GM18526 (cell line): ENCODE measurements around the gene C12orf57.
A peak's percentile ranks its signal among the peaks of the same experiment; 100 is the strongest.

ENCODE experiments used
- POLR2A ChIP-seq: IDR thresholded peaks from 3 replicates; pipeline ENCODE4 v1.6.1; 2011; ENCODE audit not compliant: insufficient read length; ENCODE audit errors: extremely low read depth

C12orf57 gene, protein sequence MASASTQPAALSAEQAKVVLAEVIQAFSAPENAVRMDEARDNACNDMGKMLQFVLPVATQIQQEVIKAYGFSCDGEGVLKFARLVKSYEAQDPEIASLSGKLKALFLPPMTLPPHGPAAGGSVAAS

DNA sequence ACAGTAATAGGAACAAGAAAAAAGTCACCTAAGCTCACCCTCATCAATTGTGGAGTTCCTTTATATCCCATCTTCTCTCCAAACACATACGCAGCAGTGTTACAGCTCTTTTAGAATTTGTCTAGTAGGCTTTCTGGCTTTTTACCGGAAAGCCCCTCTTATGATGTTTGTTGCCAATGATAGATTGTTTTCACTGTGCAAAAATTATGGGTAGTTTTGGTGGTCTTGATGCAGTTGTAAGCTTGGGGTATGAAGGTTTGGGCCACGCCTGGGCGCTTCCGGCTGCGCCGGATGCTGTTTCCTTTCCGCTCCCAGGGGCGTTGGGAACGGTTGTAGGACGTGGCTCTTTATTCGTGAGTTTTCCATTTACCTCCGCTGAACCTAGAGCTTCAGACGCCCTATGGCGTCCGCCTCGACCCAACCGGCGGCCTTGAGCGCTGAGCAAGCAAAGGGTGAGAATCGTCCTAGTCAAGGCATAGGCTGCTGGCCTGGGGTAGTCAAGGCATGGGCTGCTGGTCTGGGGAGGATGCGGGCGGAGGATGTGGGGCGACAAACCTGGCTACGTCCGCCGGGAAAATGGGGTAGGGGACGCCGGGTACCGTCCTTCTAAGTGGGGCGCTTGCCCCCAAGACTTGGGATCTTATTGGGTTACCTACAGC is at the start of gene C12orf57, which contains the start of gene RNU7-1:
TSS of gene C12orf57 (plus strand) at position 301 of the 659 bp plus-strand sequence. CDS start at position 401, 100 bp downstream.
TSS of gene RNU7-1 (plus strand) at position 95 of the 659 bp plus-strand sequence.
- TF ChIP-seq POLR2A: peak; percentile 100

DNA sequence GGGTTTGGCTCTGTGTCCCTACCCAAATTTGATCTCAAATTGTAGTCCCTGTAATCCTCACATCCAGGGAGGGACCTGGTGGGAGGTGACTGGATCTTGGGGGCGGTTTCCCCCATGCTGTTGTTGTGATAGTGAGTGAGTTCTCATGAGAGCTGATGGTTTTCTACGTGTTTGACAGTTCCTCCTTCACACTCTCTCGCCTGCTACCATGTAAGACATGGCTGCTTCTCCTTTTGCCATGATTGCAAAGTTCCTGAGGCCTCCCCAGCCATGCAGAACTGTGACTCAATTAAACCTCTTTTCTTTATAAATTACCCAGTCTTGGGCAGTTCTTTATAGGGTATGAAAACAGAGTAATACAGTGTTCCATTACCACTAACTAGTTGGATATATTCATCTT is 49.5 kb upstream of the C12orf57 start:
- no peak for TF ChIP-seq POLR2A

DNA sequence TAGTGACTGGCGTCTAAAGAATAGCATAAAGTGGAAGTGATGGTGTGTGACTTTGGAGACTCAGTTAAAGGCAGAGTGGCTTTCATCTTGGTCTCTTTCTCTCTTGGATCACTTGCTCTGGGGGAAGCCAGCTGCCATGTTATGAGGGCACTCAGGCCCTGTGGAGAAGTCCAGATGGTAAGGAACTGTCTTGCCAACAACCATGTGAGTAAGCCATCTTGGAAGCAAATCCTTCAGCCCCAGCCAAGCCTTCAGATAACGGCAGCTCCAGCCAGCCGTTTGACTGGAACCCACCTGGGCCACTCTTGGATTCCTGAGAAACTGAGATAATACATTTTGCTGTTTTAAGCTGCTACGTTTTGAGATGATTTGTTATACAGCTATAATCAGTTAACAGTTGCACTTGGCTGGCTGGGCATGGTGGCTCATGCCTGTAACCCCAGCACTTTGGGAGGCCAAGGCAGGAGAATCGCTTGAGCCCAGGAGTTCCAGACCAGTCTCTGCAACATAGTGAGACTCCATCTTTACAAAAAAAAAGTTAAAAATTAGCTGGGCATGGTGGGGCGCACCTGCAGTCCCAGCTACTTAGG is 46.9 kb upstream of the C12orf57 start:
- no peak for TF ChIP-seq POLR2A

DNA sequence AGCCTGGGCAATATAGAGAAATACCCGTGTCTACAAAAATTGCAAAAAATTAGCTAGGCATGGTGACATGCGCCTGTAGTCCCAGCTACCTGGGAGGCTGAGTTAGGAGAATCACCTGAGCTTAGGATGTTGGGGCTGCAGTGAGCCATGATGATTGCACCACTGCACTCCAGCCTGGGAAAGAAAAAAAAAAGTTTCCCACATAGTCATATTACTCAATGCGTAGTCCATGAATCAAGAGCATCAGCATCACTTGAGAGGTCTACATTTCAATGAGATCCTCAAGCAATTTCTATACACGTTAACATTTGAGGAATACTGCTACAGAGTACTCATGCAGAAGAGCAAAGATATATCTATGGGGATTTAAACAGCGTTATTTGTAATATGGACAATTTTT is 44.4 kb upstream of the C12orf57 start:
- TF ChIP-seq POLR2A: no peak

DNA sequence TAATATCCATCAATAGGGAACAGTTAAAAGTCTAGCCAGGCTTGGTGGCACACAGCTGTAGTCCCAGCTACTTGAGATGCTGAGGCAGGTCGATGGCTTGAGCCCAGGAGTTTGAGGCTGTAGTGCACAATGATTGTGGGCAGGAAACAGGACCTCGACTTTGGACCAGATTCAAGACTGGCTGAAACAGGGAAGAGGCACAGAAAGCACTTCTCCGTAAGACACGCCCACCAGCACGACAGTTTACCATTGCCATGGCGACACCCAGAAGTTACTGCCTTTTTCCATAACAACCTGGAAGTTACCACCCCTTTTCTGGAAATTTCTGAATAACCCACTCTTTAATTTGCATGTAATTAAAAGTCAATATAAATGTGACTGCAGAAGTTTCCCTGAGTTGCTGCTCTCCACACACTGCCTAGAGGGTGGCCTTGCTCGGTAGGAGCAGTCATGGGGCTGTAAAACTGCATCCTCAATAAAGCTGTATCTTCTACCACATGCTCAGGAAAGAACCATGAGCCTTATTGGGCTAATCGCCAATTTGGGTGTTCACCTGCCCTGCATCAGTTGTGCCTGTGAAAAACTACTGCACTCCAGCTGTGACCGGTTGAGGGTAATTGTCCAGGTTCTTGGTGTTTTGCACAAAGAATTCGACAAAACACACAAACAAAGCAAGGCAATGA is 43.8 kb upstream of the C12orf57 start:
- no peak for TF ChIP-seq POLR2A

DNA sequence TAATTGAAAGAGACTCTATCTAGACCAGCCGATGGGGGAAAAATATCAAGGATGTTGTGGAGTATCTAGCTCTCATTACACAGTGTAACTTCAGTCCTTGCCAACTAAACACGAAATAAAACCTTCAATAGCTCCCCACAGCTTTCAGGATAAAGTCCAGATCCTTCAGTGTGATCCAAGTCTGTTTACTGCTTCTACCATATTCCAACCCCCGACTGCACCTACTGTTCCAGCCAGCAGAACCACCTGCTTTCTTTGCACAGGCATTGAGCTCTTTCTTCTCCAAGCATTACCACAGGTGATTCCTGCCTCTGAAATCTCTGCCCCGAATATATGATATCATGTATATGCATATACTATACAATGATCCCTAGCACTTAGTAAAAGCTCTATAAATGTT is 41.4 kb upstream of the C12orf57 start:
- TF ChIP-seq POLR2A: no peak

DNA sequence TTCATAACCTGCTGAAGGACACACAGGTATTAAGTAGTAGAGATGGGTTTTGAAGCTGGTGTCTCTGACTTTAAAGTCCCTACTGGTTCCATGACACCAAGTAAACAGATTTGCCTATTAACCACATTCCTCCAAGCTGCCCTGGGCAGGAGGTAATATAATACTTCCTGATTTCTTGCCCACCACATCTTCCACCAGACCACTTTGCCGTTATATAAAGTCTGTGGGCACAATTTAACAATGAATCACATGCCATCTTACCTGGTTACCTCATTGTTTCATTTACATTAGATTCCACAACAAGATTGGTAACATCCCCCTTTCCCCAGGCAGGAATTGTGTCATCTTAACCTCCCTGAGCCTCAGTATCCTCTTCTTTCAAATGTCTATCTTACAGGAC is 40.1 kb upstream of the C12orf57 start:
- no peak for TF ChIP-seq POLR2A

DNA sequence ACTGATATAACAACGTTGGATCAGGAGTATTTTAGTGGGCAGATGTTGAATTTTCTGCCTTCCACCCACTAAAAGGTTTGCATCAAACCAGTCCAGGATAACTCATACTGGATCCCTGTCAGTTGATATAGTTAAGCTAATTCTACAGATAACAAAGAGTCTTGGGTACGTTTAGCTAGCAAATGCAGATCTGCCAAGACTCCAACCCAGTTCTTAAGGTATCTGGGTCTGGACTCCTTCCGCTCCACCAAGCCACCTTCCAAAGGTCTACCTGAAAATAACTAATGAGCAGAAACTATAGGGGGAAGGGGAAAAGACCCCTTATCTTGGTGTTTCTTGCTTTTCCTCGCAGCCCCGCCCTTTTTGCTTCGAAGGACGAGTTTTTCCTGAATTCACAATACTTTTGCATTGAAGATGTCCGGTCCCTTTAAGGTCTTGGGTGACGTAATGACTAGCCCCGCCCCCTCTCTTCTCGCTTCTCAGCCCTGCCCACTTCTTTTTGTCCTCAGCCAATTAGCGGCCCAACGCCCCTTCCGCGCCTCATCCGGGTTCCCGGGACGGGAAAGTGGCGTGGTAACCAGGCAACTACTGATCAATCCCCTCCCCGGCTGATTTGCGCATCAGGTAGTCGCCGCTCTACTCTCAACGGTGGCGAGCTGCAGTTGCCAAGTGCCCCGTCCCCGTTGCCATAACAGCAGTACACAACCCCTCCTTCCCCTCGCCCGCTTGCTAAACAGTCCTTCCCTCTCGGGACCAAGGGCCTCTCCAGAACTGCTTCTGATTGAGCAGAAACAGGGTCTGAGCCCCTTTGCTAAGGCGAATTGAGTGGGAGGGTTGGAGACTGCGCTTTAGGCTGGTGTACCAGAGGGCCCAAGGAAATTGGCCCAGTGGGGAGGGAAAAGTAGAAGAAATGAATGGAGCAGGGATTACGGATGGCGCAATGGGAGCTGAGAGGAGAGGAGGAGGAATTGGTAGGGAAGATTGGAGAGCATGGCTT is 39.2 kb upstream of the C12orf57 start, which contains the start of gene LRRC23:
TSS of gene LRRC23 (plus strand) at position 543 of the 997 bp plus-strand sequence. CDS start 812 bp downstream, outside the sequence.
- TF ChIP-seq POLR2A: peak; percentile 48

DNA sequence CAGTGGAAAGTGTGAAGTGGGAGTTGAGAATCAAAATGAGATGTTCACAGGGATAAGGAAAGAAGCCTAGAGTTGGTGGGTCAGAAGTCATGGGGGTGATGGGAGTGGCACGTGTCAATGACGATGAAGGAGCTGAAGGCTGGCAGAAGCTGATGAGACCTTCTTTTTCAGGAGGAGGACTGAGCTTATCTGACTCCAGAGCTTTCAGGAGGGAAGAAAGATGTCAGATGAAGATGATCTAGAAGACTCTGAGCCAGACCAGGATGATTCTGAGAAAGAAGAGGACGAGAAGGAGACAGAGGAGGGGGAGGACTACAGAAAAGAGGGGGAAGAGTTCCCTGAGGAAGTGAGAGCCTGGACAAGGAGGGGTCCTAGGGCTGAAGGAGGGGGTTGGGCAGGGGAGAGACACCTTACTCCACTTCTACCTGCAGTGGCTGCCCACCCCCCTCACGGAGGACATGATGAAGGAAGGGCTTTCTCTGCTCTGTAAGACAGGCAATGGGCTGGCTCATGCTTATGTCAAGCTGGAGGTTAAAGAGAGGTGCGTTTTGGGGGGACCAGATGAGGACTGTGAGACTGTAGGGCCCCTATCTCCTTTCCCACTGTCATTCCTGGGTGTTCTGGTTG is 38.3 kb upstream of the C12orf57 start:
- no peak for TF ChIP-seq POLR2A

DNA sequence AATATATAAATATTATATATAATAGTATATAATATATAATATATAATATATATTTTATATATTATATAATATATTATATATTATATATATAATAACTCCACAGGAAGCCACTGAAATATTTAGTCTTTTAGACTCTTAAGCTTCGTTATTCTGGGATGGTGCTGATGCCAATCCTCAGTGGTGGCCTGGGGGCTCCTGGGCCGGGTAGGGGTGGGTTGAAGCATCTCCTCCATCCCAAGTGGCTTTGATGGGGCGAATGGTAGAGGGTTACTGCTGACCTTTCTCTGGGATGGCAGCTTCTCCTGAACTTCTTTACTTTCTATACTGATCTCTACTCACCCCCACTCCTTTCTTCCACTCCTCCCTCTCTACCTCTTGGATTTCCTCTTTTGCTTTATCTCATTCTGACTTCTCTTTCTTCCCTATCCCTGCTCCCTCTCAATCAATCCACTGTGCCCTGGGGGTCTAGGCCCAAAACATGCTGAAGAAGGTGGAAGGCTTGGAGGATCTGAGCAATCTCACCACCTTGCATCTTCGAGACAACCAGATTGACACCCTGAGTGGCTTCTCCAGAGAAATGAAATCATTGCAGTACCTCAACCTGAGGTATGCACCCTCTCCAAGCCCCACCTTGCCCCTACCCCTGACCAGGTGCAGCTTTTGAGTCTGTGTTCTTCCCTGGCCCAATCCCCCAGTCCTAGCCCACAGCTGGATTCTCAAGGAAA is 34.2 kb upstream of the C12orf57 start:
- no peak for TF ChIP-seq POLR2A

DNA sequence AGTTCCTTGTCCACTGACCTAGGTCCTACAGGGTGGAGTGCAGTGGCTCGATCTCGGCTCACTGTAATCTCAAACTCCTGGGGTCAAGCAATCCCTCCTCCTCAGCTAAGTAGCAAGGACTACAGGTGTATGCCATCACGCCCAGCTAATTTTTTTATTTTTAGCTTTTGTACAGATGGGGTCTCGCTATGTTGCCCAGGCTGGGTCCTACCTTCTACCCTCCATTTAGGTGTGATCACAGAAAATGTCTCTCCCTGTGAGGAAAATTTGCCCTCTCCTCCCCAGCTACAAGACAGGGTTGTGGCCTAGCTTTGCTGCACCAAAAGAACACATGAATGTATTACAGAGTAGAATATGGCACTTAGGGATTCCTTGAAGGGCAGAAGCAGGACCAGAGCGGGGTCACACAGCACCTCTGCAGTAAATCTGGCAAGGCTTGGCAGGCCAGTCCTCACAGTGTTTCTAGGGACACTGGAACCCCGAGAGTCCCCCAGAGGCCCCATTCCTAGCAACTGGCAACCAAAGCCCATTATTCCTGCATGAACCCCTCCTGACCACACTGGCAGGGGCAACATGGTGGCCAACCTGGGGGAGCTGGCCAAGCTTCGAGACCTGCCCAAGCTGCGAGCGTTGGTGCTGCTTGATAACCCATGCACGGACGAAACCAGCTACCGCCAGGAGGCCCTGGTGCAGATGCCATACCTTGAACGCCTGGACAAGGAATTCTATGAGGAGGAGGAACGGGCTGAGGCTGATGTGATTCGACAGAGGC is 31.5 kb upstream of the C12orf57 start:
- TF ChIP-seq POLR2A: no peak

DNA sequence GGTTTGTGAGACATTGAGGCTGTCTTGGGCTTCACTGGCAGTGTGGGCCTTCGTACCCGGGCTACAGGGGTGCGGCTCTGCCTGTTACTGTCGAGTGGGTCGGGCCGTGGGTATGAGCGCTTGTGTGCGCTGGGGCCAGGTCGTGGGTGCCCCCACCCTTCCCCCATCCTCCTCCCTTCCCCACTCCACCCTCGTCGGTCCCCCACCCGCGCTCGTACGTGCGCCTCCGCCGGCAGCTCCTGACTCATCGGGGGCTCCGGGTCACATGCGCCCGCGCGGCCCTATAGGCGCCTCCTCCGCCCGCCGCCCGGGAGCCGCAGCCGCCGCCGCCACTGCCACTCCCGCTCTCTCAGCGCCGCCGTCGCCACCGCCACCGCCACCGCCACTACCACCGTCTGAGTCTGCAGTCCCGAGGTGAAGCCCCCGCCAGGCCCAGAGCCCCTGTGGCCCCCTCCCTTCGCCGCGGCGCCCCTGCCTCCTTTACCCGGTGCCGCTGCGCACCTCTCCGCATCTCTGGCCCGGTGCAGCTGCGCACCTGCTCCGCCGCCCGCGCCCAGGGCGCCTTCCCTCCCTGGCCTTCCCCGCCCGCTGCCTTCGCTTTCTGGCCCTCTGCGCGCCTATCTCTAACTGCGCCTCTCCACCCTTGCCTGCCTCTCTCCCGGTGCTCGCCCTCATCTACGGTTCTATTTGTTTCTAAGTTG is 29.4 kb upstream of the C12orf57 start, which contains the start of gene ENO2:
TSS of gene ENO2 (plus strand) at position 335 of the 701 bp plus-strand sequence. CDS start 1,253 bp downstream, outside the sequence.
- peak; percentile 33 for TF ChIP-seq POLR2A
